A673 (cell line): ENCODE data around the gene NFATC2. TPM values are rescaled to one million over a fixed set of nuclear protein-coding genes. Genes with fewer than 3 reads are reported as not detected.

Experiments
- BruUV-seq: library from RNA; stranded (reverse); fragments of 400-500 nt; replicated peaks from 2 replicates; lab custom pipeline; 2021; lab: Mats Ljungman, UMichigan
- CTCF ChIA-PET: fragments of 300-600 bp; sonication (Branson Sonifier 250); formaldehyde crosslinking; loops from one replicate; lab custom pipeline; 2022; ENCODE audit warnings: antibody characterized with exemption; lab: Charles Lee
- POLR2A ChIA-PET: fragments of 300-600 bp; sonication (Branson Sonifier 250); formaldehyde crosslinking; loops from one replicate; lab custom pipeline; 2022; ENCODE audit warnings: antibody characterized with exemption; ENCODE audit not compliant: low non-redundant PET; lab: Charles Lee
- DNase-seq: peaks from one replicate; pipeline ENCODE4 v3.0.0-alpha.2; 2015; ENCODE audit warnings: low spot score
- H3K27ac ChIP-seq: fragments of 200-600 bp; sonication (generic); 2 replicates; pipeline ENCODE4 v1.5.1; 2016; ENCODE audit warnings: mixed run types, low read depth, mild to moderate bottlenecking, mixed read lengths, antibody characterized with exemption, low read length; ENCODE audit not compliant: poor library complexity, severe bottlenecking
- H3K27me3 ChIP-seq: fragments of 200-600 bp; sonication (generic); replicated peaks from 2 replicates; pipeline ENCODE4 v1.6.1; 2017; ENCODE audit warnings: mixed run types, low read depth, mild to moderate bottlenecking, mixed read lengths, antibody characterized with exemption, low read length; ENCODE audit not compliant: insufficient read depth, poor library complexity
- H3K36me3 ChIP-seq: fragments of 200-600 bp; sonication (generic); 2 replicates; pipeline ENCODE4 v1.6.1; 2016; ENCODE audit warnings: mixed run types, mild to moderate bottlenecking, mixed read lengths, antibody characterized with exemption, low read length; ENCODE audit not compliant: insufficient read depth, poor library complexity, severe bottlenecking
- H3K4me1 ChIP-seq: fragments of 200-600 bp; sonication (generic); 2 replicates; pipeline ENCODE4 v1.6.1; 2017; ENCODE audit warnings: mixed run types, mild to moderate bottlenecking, mixed read lengths, antibody characterized with exemption, low read length; ENCODE audit not compliant: insufficient read depth, poor library complexity, severe bottlenecking
- H3K4me3 ChIP-seq: fragments of 200-600 bp; sonication (generic); 2 replicates; pipeline ENCODE4 v1.5.1; 2016; ENCODE audit warnings: low read depth, mixed run types, mild to moderate bottlenecking, mixed read lengths, low read length; ENCODE audit not compliant: poor library complexity, severe bottlenecking
- H3K9me3 ChIP-seq: fragments of 200-600 bp; sonication (generic); 2 replicates; pipeline ENCODE4 v1.6.1; 2016; ENCODE audit warnings: mixed run types, low read depth, mild to moderate bottlenecking, mixed read lengths, antibody characterized with exemption, low read length; ENCODE audit not compliant: poor library complexity, severe bottlenecking
- EZH2 ChIP-seq: fragments of 200-600 bp; sonication (generic); IDR thresholded peaks from 2 replicates; pipeline ENCODE4 v1.6.1; 2017; ENCODE audit warnings: borderline replicate concordance, low read depth, mild to moderate bottlenecking, mixed read lengths, antibody characterized with exemption, low read length; ENCODE audit not compliant: poor library complexity, severe bottlenecking
- intact Hi-C: fragments of 100-400 bp; cut with micrococcal nuclease; formaldehyde crosslinking; loops from one replicate; pipeline ENCODE4 v1.10.0; 2022; ENCODE audit not compliant: unreplicated experiment
- total RNA-seq: library from RNA; stranded (reverse); gene quantifications from 2 replicates; pipeline ENCODE4 v1.2.3, GENCODE V29; 2021
- TF ChIP-seq, protein P1 (sequence below): fragments of 300-800, 200-600 bp; sonication (generic); conservative IDR thresholded peaks from 2 replicates; pipeline ENCODE4 v1.5.1; 2017; ENCODE audit warnings: low read depth, mild to moderate bottlenecking, antibody characterized with exemption, low read length, moderate library complexity, mixed read lengths

The NFATC2 gene
- total RNA-seq, 1 experiment from 2014 or later = 0.64 TPM

DNA sequence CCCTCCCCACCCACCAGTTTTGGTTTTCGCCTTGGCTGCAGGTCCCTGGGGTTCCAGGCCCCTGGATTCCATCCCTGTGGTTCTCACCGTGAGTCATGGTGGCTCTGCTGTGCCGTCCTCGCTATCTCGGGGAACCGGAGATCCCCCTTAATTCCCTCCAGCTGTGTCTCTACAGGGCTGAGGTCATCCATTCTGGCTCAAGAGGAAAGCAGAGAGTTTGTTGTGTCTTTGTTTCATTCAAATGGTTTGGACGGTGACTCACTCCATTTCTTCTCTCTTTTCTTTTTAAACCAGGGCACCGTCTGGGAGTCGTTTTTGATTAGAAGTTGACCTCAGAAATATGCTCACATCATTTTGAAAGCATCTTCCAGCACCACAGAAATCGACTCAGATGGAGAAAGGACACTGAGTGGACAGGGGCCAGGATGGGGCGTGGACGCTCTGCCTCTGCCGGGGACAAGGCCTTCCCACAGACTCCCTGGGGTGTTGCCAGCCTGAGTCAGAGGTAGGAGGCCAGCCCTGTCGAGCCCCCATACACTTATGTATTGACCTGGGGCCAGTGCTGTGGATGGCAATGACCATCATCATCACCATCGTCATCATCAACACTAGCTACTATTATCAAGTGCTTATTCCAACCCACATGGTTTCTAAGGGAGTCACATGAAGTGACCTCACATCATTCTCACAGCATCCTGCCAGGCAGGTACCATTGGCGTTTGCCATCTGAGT lies 176.2 kb downstream of the NFATC2 start:
- Histone ChIP-seq H3K36me3 (no peaks in the 10 kb centered on the region), H3K27me3 (no peaks in the 10 kb centered on the region), H3K27ac (no peak overlapping the region), H3K4me3 (no peak overlapping the region), H3K4me1 (no peaks in the 10 kb centered on the region), H3K9me3 (peaks cover 12% of the 10 kb centered on the region)
- POLR2A ChIA-PET = no interaction called here
- intact Hi-C loops = no loop called here
- peak; percentile 54 for DNase-seq
- TF ChIP-seq, protein P1, sequence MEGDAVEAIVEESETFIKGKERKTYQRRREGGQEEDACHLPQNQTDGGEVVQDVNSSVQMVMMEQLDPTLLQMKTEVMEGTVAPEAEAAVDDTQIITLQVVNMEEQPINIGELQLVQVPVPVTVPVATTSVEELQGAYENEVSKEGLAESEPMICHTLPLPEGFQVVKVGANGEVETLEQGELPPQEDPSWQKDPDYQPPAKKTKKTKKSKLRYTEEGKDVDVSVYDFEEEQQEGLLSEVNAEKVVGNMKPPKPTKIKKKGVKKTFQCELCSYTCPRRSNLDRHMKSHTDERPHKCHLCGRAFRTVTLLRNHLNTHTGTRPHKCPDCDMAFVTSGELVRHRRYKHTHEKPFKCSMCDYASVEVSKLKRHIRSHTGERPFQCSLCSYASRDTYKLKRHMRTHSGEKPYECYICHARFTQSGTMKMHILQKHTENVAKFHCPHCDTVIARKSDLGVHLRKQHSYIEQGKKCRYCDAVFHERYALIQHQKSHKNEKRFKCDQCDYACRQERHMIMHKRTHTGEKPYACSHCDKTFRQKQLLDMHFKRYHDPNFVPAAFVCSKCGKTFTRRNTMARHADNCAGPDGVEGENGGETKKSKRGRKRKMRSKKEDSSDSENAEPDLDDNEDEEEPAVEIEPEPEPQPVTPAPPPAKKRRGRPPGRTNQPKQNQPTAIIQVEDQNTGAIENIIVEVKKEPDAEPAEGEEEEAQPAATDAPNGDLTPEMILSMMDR = no peak
- no peak for TF ChIP-seq EZH2
- BruUV-seq = no TSS peak
- CTCF ChIA-PET = no interaction called here

DNA sequence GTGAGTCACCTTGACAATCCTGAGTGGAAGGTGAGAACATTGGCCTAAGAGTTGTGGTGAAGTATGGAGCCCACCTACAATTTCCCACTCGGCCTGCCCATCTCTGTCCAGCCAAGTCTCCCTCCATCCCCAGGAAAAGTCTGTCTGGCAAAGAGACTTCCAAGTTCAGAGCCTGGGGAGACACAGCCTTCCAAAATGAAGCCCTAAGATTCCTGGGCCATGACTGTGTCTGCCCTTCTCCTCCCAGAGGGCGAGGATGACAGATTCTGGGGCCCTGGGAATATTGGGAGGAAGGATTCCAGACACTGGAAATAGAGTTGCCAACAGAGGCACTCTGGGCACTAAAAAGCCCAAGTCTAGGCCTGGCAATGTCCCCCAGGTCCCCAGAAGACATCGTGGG lies 176.8 kb downstream of the NFATC2 start:
- DNase-seq = no peak
- no peak overlapping the region for H3K4me3 ChIP-seq
- no peak overlapping the region for H3K27ac ChIP-seq
- TF ChIP-seq, protein P1 = no peak
- TF ChIP-seq EZH2 = no peak
- BruUV-seq = no TSS peak
- H3K4me1 ChIP-seq = no peaks in the 10 kb centered on the region
- no peaks in the 10 kb centered on the region for H3K27me3 ChIP-seq
- peaks cover 12% of the 10 kb centered on the region for H3K9me3 ChIP-seq
- intact Hi-C loops = no loop called here
- CTCF ChIA-PET = no interaction called here
- POLR2A ChIA-PET = no interaction called here
- no peaks in the 10 kb centered on the region for H3K36me3 ChIP-seq

DNA sequence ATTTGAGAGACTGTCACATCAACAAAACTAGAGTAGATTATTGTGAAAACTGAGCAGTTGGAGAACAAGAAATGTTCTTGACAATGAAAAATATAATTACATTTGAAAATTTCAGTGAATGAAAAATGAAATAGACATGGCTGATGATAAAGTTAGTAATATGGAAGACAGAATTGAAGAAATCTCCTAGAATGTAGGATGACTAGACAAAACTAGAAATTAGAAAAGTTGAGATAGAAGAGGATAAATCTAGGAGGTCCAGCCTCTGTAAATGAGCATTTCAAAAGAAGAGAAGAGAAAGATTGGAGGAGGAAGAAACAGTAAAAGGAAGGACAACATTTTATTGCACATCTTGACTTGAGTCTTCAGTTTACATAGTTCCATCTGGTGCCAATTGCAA lies 178.7 kb downstream of the NFATC2 start:
- intact Hi-C loops = no loop called here
- DNase-seq = no peak
- Histone ChIP-seq H3K27me3 (no peaks in the 10 kb centered on the region), H3K27ac (no peak overlapping the region), H3K9me3 (peaks cover 12% of the 10 kb centered on the region), H3K36me3 (no peaks in the 10 kb centered on the region), H3K4me1 (no peaks in the 10 kb centered on the region), H3K4me3 (no peak overlapping the region)
- ChIA-PET POLR2A (no interaction called here), CTCF (no interaction called here)
- no TSS peak for BruUV-seq
- TF ChIP-seq, protein P1 = no peak
- TF ChIP-seq EZH2 = no peak
